Stimulated activated naive CD4-positive, alpha-beta T cell (primary cell): ENCODE data around the gene KCNN4.
A peak's percentile ranks its signal among the peaks of the same experiment; 100 is the strongest.
"Not testable (repeated sequence)": the region's sequence is repeated elsewhere in the genome, so short reads cannot be mapped to it uniquely, and the experiment has no call there.

Experiments used
- DNase-seq, 6 experiments: peaks; one replicate each; lab custom pipeline; 2025; lab: John Stamatoyannopoulos, UW

KCNN4 gene

DNA sequence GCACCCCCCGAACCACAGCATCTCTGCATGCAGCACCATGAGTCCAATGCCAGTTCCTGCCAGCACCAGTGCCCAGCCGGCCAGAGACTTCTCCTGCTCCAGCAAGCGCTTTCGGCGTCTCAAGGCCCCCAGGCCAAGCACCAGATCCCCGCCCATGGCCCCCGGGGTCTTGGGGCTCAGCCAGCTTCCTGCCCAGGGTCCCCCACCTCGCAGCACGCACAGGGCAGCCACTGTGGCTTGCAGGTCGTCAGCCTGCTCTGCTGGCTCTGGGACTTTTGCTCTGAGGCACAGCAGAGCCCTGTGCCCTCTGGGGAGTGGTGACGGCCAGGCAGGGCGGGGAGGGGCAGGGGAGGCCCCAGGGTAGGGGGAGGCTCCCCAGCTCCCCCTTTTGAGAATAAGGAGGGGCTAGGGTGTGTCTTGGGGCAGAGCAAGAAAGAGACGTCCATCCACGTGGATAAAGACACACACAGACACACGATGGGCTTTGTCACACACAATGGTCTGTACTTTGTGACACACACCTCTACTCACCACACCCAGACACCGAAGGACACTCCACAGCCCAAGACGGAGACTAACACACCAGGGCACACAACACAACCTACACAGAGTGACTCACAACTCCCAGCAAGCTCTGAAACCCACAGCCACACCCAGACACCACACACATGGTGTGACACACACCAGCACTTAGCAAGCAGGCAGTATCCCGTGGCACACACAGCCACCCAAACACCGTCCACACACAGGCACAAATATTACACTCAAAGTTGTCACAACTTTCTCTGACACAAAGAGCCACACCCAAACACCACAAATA, at the start of gene KCNN4:
TSS of gene KCNN4 (minus strand) at position 268 of the 820 bp plus-strand sequence. CDS start at position 156, 112 bp downstream.
- DNase-seq: peak in 4 of 6 experiments; percentile 10 to 28 (median 17)

DNA sequence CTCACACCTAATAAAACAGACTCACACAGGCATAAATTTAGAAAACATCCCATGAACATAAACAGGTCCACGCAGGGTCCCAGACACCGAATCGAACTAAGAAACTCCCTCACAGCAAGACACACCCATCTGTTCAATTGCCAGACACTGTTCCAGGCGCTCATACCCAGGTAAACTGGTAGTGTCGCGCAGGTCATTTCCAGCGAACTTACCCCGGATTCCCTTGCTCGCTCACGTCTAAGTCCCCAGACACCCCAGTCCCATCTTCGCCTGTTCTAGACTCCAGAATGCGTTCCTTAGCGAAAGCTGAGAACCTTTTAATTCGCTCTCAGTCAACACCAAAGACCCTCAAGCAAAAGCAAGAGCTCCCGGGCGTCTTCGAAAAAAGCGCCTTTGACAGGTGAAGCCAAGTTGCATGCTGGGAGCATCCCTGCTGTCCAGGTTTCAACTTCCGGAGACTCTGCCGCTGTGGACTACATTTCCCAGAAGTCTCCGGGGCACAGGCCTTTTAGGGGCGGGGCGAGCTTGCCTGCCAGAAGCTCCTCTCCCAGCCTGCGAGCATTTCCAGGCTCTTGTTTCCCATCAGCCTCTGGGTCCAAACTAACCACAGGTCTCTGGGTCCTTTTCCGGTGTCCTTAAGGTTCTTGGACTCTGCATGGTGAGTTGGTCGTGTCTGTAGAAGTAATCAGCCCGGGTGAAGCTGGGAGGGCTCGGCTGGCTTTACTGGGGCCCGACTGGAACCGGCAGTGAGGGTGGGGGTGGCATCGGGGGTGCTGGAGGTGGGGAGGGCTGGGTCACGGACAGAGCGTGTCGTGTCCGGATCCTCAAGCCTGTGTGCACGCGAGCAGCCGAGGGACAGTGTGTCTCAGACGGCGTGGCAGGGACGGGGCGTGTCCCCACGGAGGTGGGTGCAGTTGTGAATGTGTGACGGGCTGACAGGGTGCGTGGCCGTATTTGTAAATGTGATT, 46.3 kb upstream of the KCNN4 start, which contains the start of gene ZNF283:
TSS of gene ZNF283 (plus strand) at position 535 of the 968 bp plus-strand sequence. CDS start 6,184 bp downstream, outside the sequence.
- peak; percentile 53 to 80 (median 74) for DNase-seq

DNA sequence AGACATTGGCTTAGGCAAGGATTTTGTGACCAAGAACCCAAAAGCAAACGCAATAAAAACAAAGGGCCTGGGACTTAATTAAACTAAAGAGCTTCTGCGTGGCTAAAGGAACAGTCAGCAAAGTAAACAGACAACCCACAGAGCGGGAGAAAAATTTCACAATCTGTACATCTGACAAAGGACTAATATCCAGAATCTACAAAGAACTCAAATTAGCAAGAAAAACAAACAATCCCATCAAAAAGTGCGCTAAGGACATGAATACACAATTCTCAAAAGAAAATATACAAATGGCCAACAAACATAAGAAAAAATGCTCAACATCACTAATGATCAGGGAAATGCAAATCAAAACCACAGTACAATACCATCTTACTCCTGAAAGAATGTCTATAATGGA, 43.8 kb upstream of the KCNN4 start:
- not testable (repeated sequence) for DNase-seq

DNA sequence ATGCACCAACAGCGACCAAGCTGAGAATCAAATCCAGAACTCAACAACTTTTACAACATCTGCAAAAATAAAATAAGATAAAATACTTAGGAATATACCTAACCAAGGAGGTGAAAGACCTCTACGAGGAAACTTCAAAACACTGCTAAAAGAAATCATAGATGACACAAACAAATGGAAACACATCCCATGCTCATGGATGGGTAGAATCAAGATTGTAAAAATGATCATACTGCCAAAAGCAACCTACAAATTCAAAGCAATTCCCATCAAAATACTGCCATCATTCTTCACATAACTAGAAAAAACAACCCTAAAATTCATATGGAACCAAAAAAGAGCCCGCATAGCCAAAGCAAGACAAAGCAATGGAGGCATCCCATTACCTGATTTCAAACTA, 43.1 kb upstream of the KCNN4 start:
- not testable (repeated sequence) for DNase-seq

DNA sequence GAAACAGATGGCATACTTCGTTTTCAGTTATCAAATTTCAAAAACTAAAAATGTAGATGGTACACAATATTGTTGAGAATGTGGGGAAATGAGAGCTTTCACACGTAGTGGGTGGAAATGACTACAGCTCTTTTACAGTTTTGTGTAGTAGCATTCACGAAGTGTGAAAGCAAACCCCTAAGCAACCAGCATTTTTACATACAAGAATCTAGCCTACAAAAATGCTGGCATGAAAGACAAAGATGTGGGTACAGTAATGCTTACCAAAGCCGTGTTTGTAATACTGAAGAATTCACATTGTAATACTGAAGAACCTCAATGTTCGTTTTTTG, 40.1 kb upstream of the KCNN4 start:
- no peak for DNase-seq

DNA sequence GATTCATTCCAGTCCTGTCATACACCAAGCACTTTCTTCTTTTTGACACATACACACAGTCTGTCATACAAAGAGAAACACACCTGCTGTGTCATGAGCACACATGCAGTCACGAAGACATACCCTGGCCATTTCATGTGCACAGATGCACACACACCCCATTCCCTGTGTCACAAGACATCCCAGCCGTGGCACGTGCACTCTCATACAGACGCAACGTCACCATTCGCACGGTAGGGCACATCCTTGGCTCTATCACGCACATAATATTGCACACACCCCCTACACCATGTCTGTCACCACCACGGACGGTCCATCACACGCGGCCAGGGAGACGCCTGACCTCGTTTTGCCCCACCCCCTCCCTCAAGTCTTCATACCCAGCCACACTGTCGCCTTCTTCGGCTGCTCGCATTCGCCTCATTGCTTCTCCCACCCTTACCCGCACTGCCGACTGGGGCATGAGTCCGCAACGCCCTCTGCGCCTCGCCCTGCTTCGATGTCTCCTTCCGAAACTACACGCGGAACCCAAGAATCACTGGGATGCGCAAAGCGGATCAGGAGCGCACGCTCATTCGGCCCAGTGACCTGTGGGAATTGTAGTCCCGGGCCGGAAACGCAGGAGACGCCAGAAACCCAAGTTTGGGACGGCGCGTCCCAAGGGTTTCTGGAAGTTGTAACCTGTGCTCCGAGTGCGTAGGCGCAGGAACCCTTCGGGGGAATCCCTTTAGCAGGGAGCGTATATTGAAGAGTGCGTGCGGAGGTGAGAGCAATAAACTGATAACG, 39.5 kb upstream of the KCNN4 start:
- peak in 2 of 6 experiments; percentile 6 to 17 for DNase-seq

DNA sequence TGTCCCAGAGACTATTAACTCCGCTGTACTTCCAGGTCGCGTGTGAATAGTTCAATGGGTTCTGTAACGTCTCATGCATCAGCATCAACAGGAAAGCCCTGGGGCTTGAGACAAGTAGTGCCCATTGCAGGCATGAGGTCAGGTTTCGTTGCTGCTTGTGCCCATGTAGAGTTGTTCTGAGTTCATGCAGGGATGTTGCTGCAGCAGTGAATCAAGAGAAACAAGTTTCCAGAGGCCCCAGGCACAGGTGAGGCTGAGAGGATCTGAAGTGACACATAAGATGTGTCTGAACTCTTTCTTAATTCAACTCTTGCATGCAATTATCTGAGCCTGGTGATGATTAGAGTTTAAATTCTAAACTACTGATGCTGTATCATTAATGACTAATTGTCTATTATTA, 37.7 kb upstream of the KCNN4 start:
- no peak for DNase-seq

DNA sequence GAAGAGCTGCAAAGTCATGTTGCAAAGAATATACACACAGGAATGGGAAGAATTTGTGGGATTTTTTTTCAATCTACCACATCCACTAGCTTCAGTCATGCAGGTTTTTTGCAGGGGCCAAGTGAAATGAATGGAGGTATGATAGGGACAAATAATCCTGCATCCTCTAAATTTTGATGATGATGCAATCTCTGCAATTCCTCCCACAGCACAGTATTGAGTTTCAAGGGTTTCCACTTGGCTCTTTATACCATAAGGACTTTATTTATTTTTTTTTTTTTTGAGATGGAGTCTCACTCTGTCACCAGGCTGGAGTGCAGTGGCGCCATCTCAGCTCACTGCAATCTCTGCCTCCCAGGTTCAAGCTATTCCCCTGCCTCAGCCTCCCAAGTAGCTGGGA, 36.7 kb upstream of the KCNN4 start:
- DNase-seq: not testable (repeated sequence)

DNA sequence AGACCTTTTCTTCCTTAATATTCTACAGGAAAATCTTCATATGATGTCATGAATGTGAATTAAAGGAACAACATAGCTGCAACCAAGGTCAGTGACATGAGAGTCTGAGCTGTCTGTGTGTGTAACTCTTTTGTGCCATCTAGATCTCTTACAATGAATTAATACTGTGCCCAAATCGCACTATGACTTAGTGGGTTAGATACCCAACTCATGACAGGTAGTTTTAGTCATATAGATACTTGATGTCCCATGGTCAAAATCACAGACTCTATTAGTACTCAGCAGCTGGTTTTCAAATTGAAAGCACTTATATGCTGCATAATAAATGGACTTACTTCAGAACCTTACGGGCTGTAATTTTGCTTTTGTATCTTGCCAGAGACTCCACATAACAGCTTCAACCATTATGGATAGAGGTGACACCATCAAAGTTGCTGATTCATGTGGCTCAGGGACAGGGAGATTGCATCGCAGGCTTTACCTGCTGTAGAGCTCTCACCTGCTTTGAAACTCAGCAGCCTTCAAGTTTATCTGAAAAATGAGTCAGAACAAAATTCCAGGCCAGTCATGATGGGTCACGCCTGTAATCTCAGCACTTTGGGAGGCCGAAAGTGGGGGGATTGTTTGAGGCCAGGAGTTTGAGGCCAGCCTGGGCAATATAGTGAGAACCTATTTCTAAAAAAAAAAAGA, 34.0 kb upstream of the KCNN4 start:
- DNase-seq: no peak

DNA sequence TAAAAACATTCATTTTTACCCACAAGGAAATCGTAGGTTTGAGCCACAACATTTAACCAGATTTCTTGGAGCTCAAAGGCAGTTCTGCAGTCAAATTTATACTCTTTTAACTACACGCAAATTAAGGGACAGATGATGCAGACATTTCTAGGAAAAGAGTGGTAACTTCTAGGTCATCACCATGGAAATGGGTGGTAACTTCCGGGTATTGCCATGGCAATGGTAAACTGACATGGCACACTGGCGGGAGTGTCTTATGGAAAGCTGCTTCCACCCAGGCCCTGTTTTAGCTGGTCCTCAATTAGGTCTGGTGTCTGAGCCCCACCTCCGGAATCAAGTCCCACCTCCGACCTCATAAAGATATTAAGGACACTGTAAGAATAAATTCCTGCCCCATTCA, 31.9 kb upstream of the KCNN4 start:
- DNase-seq: no peak

DNA sequence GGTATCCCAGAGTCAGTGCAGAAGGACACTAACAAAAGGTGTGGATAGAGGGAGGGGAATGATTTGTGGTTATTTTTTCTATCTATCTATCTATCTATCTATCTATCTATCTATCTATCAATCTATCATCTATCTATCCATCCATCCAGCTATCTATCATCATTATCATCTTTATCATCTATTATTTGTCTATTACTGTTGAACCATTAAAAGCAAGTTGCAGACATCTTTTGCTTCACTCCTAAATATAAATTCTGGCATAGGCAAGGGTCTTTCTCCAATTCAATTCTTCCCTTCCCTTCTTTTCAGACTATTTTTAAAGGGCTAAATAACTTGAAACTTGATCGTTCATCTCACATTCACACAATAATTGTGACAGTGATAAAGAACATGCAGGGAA, 31.5 kb upstream of the KCNN4 start:
- DNase-seq: no peak

DNA sequence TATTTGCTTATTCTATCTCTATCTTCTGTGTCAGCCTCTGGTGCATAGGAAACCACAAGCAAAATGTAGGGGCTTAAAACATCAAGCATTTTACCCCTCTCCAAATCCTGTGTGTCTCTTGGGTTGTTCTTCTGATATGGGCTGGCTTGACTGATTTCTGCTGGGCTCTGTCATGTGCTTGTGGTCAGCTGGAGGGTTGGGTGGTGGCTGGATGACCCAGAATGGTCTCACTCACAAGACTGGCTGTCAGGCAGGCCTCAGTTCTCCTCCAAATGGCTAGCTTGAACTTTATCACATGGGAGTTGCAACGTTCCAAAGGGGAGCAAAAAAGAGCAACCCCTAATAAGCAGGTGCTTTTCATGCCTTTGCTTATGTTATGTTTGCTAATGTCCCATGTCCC, 31.1 kb upstream of the KCNN4 start:
- no peak for DNase-seq

DNA sequence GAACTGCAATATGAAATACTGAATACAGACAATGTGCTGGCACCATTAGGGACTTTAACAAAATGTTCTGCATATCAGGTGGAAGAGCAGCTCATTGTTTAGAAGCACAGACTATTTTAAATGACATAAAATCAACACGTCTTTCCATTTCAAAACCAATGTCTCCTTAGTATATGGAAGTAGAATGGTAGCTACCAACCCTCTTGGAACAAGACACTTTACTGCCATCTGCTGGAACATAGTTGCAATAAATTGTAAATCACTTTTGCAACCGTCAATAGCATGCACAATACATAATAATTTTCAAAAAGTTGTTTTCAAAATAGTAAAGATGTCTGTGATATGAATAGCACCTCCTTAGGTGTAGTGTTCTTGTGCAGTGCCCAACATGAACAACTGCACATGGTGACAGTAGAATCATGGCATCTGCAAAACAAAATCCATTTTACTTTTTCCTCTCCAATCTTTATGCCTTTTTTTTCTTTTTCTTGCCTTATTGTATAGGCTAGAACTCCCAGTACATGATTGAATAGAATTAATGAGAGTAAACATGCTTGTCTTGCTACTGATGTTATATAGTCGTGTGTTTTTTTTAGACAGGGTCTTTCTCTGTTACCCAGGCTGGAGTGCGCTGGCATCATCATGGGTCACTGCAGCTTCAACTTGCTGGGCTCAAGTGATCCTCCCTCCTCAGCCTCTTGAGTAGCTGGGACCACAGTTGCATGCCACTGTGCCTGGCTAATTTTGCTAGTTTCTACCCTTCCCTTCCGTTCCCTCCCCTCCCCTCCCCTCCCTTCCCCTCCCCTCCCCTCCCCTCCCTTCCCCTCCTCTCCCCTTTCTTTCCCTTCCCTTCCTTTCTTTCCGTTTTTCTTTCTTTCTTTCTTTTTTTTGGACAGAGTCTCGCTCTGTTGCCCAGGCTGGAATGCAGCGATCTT, 29.3 kb upstream of the KCNN4 start:
- peak in 3 of 6 experiments; percentile 21 to 49 (median 47) for DNase-seq

DNA sequence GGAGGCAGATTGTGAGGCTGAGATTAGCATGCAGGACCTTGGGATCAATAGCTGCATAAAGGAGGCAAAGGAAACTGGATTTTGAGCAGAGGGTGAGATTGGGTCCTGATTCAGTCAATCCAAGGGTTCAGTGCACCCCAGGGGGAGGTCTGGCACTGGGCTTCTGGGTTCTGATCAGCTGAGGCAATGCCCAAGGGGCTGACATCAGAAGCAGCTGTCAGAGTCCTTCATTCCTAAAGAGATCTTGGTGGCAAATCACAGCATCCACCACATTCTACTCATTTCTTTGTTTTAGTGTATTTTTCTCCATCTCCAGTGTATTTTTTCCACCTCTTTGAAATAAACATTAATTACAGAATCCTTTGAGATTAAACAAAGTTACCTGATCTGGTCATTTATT, 26.9 kb upstream of the KCNN4 start:
- no peak for DNase-seq

DNA sequence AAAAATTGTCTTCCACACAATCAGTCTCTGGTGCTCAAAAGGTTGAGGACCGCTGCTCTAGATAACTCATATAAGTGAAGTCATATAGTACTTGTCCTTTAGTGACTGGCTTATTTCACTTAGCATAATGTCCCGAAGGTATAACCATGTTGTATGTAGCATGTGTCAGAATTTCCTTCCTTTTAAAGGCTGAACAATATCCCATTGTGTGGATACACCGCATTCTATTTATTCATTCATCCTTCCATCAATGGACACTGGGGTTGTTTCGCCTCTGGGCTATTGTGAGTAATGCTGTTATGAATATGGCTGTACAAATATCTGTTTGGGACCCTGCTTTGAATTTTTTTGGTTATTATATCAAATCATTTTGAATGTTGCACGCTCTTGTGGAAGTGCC, 26.1 kb upstream of the KCNN4 start:
- DNase-seq: no peak

DNA sequence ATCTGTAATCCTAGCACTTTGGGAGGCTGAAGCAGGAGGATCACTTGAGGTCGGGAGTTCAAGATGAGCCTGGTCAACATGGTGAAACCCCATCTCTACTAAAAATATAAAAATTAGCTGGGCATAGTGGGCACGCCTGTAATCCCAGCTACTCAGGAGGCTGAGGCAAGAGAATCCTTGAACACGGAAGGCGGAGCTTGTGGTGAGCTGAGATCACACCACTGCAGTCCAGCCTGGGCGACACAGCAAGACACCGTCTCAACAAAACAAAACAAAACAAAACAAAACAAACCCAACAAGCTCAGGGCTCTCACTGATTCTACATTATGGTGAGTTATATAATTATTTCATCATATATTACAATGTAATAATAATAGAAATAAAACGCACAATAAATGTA, 25.6 kb upstream of the KCNN4 start:
- not testable (repeated sequence) for DNase-seq

DNA sequence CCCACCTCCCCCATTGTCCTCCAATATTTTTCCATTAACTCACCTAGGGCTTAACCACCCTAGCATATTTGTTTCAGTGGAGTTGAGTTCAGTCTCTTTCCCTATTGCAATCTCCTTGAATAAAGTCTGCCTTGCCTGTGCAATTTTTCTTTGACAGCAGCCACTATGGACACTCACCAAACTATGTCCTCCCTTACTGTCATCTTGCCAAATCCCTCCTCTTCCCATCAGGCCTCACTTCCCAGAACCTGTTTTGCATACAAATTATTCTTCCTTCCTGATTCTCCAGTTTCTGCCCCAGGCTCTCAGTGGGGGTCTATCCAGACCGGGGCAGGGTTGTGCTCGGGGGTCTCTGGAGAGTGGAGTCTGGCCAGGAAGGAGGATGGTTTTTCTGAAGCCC, 23.7 kb upstream of the KCNN4 start:
- no peak for DNase-seq

DNA sequence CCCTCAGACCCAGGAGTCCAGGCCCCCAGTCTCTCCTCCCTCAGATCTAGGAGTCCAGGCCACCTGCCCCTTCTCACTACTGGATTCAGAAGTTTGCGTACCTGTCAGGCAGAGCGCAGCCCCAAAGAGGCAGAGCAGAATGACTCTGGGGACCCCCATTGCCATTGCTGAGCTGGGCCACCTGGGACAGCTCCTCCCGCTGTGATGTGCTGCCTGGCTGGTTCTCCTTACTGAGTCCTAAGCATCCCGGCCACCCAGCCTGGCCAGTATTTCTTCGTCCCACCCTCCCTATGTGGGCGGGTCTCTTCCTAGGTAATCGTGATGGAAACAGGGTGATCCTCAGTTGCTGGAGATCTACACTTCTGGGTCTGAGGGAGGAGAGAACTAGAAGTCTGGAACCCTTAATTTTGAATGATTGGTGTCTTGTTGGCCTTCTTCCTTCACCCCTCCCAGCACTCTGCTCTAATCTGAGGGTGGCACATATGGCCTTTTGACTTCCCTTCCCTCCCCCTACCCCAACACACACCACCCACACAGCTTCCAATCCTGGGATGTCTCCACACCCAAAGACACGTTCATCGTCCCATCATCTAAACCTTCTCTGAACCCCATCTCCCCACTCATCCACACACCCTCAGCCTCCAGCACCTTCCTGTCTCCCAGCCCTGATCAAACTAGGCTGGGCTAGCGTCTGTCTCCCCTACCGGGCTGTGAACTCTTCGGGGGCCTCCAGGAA, 21.6 kb upstream of the KCNN4 start, which contains the start of gene LYPD5:
TSS of gene LYPD5 (minus strand) at position 232 of the 736 bp plus-strand sequence. CDS start at position 165, 67 bp downstream.
- no peak for DNase-seq

DNA sequence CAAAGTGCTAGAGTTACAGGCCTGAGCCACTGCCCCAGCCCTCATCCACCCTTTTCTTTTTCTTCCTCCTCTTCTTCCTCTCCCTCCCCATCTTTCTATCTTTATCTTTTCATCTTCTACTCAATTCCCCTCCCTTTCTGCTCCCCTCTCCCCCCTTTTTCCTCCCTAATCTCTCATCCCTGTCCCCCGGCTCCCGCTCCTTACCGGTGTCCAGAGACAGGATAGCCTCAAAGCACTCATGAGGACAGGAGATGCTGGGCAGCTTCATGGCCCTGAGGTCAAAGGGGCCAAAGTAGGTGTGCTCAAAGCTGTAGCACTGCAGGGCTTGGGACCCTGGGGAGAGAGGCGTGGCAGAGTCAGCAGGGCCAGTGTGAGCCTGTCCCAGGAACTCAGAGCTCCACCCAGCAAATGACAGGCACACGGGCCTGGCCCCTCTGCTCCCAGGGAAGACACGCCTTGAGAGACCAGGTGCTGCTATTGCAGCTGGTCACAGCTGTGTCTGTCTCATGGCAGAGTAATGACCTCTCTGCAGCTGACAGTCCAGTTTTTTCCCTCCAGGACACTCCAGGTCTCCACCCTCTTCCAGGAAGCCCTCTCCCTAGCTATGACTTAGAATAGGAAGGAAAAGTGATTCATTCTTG, 18.8 kb upstream of the KCNN4 start:
- no peak for DNase-seq
